ENCODE data around the gene SRSF3.
"Not testable (repeated sequence)": the region's sequence is repeated elsewhere in the genome, so short reads cannot be mapped to it uniquely, and the experiment has no call there.

SRSF3 gene

GRCh38 chr6:36605560-36606391, 11.6 kb downstream of the SRSF3 start:
- no peak for DNase-seq

GRCh38 chr6:36607305-36607682, 13.1 kb downstream of the SRSF3 start:
- DNase-seq: not testable (repeated sequence)

GRCh38 chr6:36607683-36608386, 13.7 kb downstream of the SRSF3 start:
- DNase-seq: no peak

DNA sequence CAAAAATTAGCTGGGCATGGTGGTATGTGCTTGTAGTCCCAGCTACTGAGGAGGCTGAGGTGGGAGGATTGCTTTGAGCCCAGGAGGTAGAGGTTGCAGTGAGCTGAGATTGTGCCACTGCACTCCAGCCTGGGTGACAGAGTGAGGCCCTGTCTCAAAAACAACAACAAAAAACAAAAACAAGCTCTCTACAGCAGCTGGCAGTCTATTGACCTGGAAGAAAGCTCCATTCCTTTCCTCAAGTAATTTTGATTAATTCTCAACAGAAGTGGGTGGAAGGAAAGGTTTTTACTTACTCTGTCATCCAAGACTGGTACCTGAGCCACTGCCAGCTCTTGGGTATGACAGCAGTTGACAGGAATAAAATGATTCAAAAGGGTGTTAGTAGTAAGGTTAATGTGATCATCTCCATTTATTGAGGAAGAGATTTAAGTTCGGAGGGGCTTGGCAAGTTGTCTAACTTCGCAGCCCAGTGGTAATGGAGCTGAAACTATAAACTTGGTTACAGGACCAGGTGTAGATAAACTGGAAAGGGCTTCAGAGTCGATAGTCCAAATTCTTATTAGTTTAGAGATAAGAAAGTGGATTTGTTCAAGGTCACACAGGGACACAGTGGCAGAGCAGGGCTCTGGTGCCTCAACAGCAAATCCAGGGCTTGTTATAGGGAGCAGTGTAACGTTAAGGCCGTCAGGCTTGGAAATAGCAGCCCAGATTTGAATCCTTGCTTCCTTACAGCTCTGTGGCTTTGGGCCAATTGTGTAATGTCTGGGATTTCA, 14.8 kb downstream of the SRSF3 start:
- DNase-seq: no peak

DNA sequence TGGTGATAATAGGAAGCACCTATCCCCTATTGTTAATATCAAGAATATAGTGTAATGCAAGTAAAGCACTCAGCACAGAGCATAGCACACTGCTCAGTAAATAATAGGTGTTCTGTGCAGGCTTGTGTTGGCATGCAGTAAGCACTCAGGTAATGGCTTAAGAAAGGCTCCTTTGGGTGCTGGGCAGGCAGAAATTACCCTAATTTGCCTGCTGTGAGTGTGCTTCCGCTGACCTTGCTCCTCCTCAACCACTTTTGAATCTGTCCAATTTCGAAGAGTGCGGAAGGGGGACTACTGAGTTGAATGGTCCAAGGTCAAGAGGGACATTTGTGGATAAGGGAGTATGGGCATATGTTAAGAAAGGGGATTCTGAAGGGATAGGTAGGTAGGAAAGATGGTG, 15.4 kb downstream of the SRSF3 start:
- no peak for DNase-seq

GRCh38 chr6:36610041-36610955, 16.1 kb downstream of the SRSF3 start:
- no peak for DNase-seq

- no peak for DNase-seq
Observed at GRCh38 chr6:36610956-36611336, 16.8 kb downstream of the SRSF3 start.

- DNase-seq: not testable (repeated sequence)
Observed at GRCh38 chr6:36611679-36612078, 17.5 kb downstream of the SRSF3 start.

GRCh38 chr6:36612101-36612625, 18.0 kb downstream of the SRSF3 start:
- no peak for DNase-seq

DNA sequence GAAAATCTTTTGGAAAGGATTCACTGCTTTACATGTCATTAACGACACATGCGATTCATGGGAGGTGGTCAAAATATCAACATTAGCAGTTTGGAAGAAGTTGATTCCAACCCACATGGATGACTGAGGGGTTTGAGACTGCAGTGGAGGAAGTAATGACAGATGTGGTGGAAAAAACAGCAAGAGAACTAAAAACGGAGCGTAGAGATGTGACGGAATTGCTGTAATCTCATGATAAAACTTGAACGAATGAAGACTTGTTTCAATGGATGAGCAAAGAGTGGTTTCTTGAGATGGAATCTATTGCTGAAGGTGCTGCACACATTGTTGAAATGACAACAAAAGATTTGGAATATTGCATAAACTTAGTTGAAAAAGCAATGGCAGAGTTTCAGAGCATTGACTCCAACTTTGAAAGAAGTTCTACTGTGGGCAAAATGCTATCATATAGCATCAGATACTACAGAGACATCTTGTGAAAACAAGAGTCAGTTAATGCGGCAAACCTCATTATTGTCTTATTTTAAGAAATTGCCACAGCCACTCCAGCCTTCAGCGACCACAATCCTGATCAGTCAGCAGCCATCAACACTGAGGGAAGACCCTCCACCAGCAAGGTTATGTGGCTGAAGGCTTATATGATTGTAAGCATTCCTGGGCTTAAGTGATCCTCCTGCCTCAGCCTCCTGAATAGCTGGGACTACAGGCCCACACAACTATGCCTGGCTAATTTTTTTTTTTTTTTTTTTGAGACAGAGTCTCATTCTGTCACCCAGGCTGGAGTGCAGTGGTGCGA, 19.2 kb downstream of the SRSF3 start:
- no peak for DNase-seq

DNA sequence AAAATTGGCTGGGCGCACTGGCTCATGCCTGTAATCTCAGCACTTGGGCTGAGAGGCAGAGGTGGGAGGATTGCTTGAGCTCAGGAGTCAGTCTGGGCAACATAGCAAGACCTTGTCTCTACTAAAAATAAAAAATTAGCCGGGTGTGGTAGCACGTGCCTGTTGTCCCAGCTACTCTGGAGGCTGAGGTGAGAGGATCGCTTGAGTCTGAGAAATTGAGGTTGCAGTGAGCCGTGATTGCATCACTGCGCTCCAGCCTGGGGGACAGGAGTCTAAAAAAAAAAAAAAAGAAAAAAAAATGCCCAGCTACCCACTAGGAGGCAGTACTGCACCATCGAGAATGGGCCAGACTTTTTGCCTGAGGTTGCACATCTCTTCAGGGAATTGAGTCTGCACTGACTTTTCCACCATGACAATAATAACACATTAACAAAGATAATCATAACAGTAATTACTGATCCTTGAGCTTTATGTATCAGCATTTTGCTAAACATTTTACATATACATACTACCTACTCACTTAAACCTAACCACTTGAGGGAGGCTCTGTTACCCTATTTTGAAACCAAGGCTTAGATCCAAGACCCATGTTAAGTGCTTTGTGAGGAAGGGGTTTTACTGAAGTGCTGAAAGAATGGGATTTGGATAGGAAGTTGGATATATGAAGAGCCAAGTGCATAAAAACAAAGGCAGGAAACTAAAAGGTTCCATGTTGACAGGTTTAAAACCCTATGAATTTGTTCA, 21.0 kb downstream of the SRSF3 start:
- peak in 3 of 5 experiments; percentile 22 to 60 (median 46) for DNase-seq

- no peak for DNase-seq
Observed at GRCh38 chr6:36616893-36617521, 22.8 kb downstream of the SRSF3 start.

- no peak for DNase-seq
Observed at GRCh38 chr6:36618366-36619355, 24.5 kb downstream of the SRSF3 start.

DNA sequence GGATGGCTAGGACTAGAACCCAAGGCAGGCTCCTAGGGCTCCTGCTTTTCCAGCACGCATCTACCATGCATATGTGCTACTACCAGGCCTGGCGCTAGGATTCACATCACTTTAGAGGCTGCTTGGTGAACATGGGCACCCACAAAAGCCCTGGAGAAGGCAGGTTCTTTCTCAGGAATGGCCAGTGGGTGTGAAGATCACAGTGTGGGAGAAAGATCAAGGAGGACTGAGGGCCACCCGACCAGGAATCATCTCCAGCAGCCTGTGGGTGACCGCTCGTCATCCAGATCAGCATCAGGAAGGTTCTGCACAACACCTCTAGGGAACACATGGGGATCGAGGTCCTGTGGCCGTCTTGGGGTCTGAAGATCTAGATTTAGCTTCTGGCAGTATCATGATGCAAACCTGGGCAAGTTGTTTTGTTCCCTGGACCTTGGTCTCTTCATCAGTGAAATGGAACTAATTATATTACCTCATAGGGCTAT, 27.3 kb downstream of the SRSF3 start:
- no peak for DNase-seq

DNA sequence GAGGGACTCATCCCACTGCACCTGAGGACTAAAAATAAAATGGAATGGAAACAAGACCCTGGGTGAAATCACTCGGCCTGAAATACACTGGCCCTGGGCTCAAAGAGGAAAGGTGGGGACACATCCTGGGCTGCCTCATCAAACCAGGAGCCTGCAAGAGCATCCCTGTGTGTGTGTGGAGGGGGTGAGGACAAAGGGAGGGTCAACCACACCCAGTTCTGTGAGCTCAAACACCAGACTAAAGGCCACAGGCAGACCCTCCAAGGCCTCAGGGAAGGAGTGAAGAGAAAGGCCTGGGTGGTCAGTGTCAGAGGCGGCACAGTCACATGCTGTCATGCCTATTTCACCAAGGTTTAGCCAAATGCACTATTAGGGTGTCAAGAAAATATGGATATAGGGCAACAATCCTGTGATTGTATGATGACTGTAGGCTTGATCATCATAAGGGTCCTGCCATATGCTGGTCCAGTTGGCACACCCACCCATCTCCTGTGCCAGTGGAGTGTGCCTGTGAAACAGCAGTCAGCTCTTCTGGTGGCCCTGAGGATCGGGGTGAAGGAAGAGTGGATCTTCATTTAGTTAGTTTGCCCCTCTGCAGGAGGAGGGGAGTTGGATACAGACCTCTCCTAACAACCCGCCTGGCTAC, 28.9 kb downstream of the SRSF3 start:
- no peak for DNase-seq

DNA sequence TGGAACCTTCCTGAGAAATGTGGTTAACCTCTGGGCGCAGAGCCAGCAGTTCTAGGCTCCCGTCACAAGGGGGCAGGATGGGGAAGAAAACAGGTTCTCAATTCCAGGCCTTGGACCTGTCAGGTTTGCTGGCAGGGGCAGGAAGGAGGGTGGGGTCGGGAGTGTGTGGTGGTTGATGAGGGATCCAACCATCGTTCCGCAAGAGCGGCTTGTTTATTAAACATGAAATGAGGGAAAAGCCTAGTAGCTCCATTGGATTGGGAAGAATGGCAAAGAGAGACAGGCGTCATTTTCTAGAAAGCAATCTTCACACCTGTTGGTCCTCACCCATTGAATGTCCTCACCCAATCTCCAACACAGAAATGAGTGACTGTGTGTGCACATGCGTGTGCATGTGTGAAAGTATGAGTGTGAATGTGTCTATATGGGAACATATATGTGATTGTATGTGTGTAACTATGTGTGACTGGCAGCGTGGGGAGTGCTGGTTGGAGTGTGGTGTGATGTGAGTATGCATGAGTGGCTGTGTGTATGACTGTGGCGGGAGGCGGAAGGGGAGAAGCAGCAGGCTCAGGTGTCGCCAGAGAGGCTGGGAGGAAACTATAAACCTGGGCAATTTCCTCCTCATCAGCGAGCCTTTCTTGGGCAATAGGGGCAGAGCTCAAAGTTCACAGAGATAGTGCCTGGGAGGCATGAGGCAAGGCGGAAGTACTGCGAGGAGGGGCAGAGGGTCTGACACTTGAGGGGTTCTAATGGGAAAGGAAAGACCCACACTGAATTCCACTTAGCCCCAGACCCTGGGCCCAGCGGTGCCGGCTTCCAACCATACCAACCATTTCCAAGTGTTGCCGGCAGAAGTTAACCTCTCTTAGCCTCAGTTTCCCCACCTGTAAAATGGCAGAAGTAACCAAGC, 29.6 kb downstream of the SRSF3 start:
- peak; percentile 49 to 71 (median 61) for DNase-seq
